Liver (tissue), 9 donors: Measurements from ENCODE around the gene SAFB. TPM values are rescaled to one million over a fixed set of nuclear protein-coding genes. Genes with fewer than 3 reads are reported as not detected.

Experiments
- DNase-seq: peaks from one replicate; pipeline ENCODE4 v3.0.0-alpha.2; 2017; ENCODE audit warnings: low spot score
- H3K27ac ChIP-seq, 2 donors: one replicate each; pipeline ENCODE4 v1.7.0; 2013; ENCODE audit warnings: inconsistent platforms in 2 of 2, low read length in 2 of 2, control low read depth in 1 of 2, low read depth in 1 of 2, mild to moderate bottlenecking in 1 of 2
- H3K27me3 ChIP-seq, 4 donors: one replicate each; pipeline versions ENCODE4 v1.6.1 to v1.7.0; 2013; ENCODE audit warnings: low read length in 3 of 4, inconsistent platforms in 1 of 4, mild to moderate bottlenecking in 1 of 4, moderate library complexity in 1 of 4; ENCODE audit not compliant: control insufficient read depth in 4 of 4, insufficient read depth in 4 of 4
- H3K36me3 ChIP-seq, 4 donors: one replicate each; pipeline versions ENCODE4 v1.6.1 to v1.7.0; 2013; ENCODE audit warnings: low read length in 3 of 4, mild to moderate bottlenecking in 3 of 4, low read depth in 1 of 4, moderate library complexity in 1 of 4; ENCODE audit not compliant: control insufficient read depth in 4 of 4, insufficient read depth in 3 of 4
- H3K4me1 ChIP-seq, 4 donors: one replicate each; pipeline versions ENCODE4 v1.6.1 to v1.7.0; 2013; ENCODE audit warnings: low read length in 3 of 4, mild to moderate bottlenecking in 3 of 4, moderate library complexity in 1 of 4; ENCODE audit not compliant: control insufficient read depth in 4 of 4, insufficient read depth in 4 of 4
- H3K4me3 ChIP-seq, 3 donors: one replicate each; pipeline versions ENCODE4 v1.6.1 to v1.7.0; 2013; ENCODE audit warnings: low read length in 3 of 3, control low read depth in 1 of 3, low read depth in 1 of 3, mild to moderate bottlenecking in 1 of 3
- H3K9ac ChIP-seq, 2 donors: one replicate each; pipeline ENCODE4 v1.7.0; 2013; ENCODE audit warnings: low read length in 2 of 2, mild to moderate bottlenecking in 2 of 2, moderate library complexity in 2 of 2, control low read depth in 1 of 2, low read depth in 1 of 2
- H3K9me3 ChIP-seq, 4 donors: one replicate each; pipeline versions ENCODE4 v1.6.1 to v1.7.0; 2013; ENCODE audit warnings: low read length in 3 of 4; ENCODE audit not compliant: control insufficient read depth in 4 of 4
- ATF3 ChIP-seq: IDR thresholded peaks from 2 replicates; pipeline ENCODE4 v1.6.1; 2016; ENCODE audit warnings: antibody characterized with exemption
- EGR1 ChIP-seq, 2 donors: IDR thresholded peaks; 2 replicates each; pipeline ENCODE4 v1.6.1; 2016 to 2018; ENCODE audit warnings: antibody characterized with exemption in 2 of 2, low read depth in 2 of 2
- FOXA1 ChIP-seq: IDR thresholded peaks from 2 replicates; pipeline ENCODE4 v1.6.1; 2016; ENCODE audit warnings: antibody characterized with exemption
- FOXA2 ChIP-seq: IDR thresholded peaks from 2 replicates; pipeline ENCODE4 v1.6.1; 2016; ENCODE audit warnings: antibody characterized with exemption
- GABPA ChIP-seq, 2 donors: IDR thresholded peaks in 1 of 2; conservative IDR thresholded peaks in 1 of 2; 2 replicates each; pipeline ENCODE4 v1.6.1; 2016; ENCODE audit warnings: antibody characterized with exemption in 2 of 2, mild to moderate bottlenecking in 1 of 2, moderate library complexity in 1 of 2
- HNF4A ChIP-seq, 2 donors: conservative IDR thresholded peaks; 2 replicates each; pipeline ENCODE4 v1.6.1; 2016; ENCODE audit warnings: antibody characterized with exemption in 2 of 2, mild to moderate bottlenecking in 2 of 2
- HNF4G ChIP-seq: IDR thresholded peaks from 2 replicates; pipeline ENCODE4 v1.6.1; 2016; ENCODE audit warnings: antibody characterized with exemption
- JUND ChIP-seq, 2 donors: IDR thresholded peaks; 2 replicates each; pipeline ENCODE4 v1.6.1; 2016; ENCODE audit warnings: antibody characterized with exemption in 2 of 2
- MAX ChIP-seq: IDR thresholded peaks from 2 replicates; pipeline ENCODE4 v1.6.1; 2016; ENCODE audit warnings: antibody characterized with exemption
- NR2F2 ChIP-seq: IDR thresholded peaks from 2 replicates; pipeline ENCODE4 v1.6.1; 2016; ENCODE audit warnings: antibody characterized with exemption
- RAD21 ChIP-seq, 2 donors: IDR thresholded peaks; 2 replicates each; pipeline ENCODE4 v1.6.1; 2016; ENCODE audit warnings: antibody characterized with exemption in 2 of 2, mild to moderate bottlenecking in 2 of 2
- RXRA ChIP-seq, 2 donors: IDR thresholded peaks; 2 replicates each; pipeline ENCODE4 v1.6.1; 2017 to 2018; ENCODE audit warnings: antibody characterized with exemption in 2 of 2, mild to moderate bottlenecking in 1 of 2
- SP1 ChIP-seq: IDR thresholded peaks from 2 replicates; pipeline ENCODE4 v1.6.1; 2018; ENCODE audit warnings: antibody characterized with exemption, mild to moderate bottlenecking
- TAF1 ChIP-seq: conservative IDR thresholded peaks from 2 replicates; pipeline ENCODE4 v1.6.1; 2016; ENCODE audit warnings: antibody characterized with exemption, mild to moderate bottlenecking
- YY1 ChIP-seq: IDR thresholded peaks from 2 replicates; pipeline ENCODE4 v1.6.1; 2016; ENCODE audit warnings: antibody characterized with exemption, mild to moderate bottlenecking
- ZBTB33 ChIP-seq: IDR thresholded peaks from 2 replicates; pipeline ENCODE4 v1.6.1; 2016; ENCODE audit warnings: antibody characterized with exemption
- WGBS: extraction: QIAGEN DNeasy Blood & Tissue Kit; methylation state at CpG from one replicate; pipeline ENCODE4 v1.1.7; 2013; 5-methylcytosine and 5-hydroxymethylcytosine counted together
- polyA plus RNA-seq, 2 donors: library from polyadenylated mRNA; stranded (reverse) in 1 of 2; unstranded in 1 of 2; fragments of 200-250 nt in 1 of 2; fragments of >200 nt in 1 of 2; fragmentation: Nextera tagmentation in 1 of 2; extraction: Ambion mirVana in 1 of 2; gene quantifications; one replicate each; pipeline versions ENCODE4 v1.2.1 to v1.2.3, GENCODE V29; 2013 to 2015
- total RNA-seq, 2 donors: library from RNA; depleted of rRNA; stranded (reverse); fragments of >200 nt; gene quantifications; one replicate each; pipeline ENCODE4 v1.2.3, GENCODE V29; 2014
- TF ChIP-seq, protein P1 (sequence below): fragments of 150-350 bp; IDR thresholded peaks from 2 replicates; pipeline ENCODE4 v1.5.1; 2017; ENCODE audit warnings: improper control_type of control experiment, low read depth, low read length; ENCODE audit not compliant: missing input control
- TF ChIP-seq, protein P2 (sequence below): IDR thresholded peaks from 2 replicates; pipeline ENCODE4 v1.6.1; 2016; ENCODE audit warnings: antibody characterized with exemption, mild to moderate bottlenecking
- donor health status: healthy.
- donor health status: healthy.
- donor health status: healthy.
- donor health status: healthy.
- donor health status: healthy.

The SAFB gene
- total and polyA plus RNA-seq, 4 donors, result 16.5 to 65.0 (median 38.5) TPM

- WGBS, result 93% methylated on average over 2 of the region's 2 CpGs
- DNase-seq, result no peak
- TF ChIP-seq, protein P1, sequence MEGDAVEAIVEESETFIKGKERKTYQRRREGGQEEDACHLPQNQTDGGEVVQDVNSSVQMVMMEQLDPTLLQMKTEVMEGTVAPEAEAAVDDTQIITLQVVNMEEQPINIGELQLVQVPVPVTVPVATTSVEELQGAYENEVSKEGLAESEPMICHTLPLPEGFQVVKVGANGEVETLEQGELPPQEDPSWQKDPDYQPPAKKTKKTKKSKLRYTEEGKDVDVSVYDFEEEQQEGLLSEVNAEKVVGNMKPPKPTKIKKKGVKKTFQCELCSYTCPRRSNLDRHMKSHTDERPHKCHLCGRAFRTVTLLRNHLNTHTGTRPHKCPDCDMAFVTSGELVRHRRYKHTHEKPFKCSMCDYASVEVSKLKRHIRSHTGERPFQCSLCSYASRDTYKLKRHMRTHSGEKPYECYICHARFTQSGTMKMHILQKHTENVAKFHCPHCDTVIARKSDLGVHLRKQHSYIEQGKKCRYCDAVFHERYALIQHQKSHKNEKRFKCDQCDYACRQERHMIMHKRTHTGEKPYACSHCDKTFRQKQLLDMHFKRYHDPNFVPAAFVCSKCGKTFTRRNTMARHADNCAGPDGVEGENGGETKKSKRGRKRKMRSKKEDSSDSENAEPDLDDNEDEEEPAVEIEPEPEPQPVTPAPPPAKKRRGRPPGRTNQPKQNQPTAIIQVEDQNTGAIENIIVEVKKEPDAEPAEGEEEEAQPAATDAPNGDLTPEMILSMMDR, result no peak
- TF ChIP-seq JUND (IDR thresholded peaks at IDR 0.05), result no peak
- no peak for TF ChIP-seq YY1
- no peak for TF ChIP-seq MAX
- H3K27me3 ChIP-seq, result no peaks in the 10 kb centered on the region
- no peak overlapping the region for H3K27ac ChIP-seq
- H3K4me3 ChIP-seq, result no peak overlapping the region
- peaks cover 9 to 43% (median 33%) of the 10 kb centered on the region in 4 donors for H3K4me1 ChIP-seq
- no peaks in the 10 kb centered on the region for H3K9me3 ChIP-seq
- H3K9ac ChIP-seq, result no peak overlapping the region
- H3K36me3 ChIP-seq, result peaks cover 9 to 34% (median 31%) of the 10 kb centered on the region in 4 donors
Observed at GRCh38 chr19:5644037-5644436, 21.2 kb downstream of the SAFB start.

GRCh38 chr19:5645409-5645808 lies 22.5 kb downstream of the SAFB start:
- Histone ChIP-seq H3K9ac (no peak overlapping the region), H3K4me1 (peaks cover 9 to 43% (median 32%) of the 10 kb centered on the region in 4 donors), H3K9me3 (no peaks in the 10 kb centered on the region), H3K27me3 (no peaks in the 10 kb centered on the region), H3K27ac (no peak overlapping the region), H3K4me3 (no peak overlapping the region), H3K36me3 (peaks cover 9 to 42% (median 35%) of the 10 kb centered on the region in 4 donors)
- WGBS, result 92% methylated on average over 5 of the region's 5 CpGs
- no peak for TF ChIP-seq FOXA1
- no peak for TF ChIP-seq EGR1 (IDR thresholded peaks at IDR 0.05; ENCODE audit: low read depth in 2 of 2)
- no peak for TF ChIP-seq MAX
- TF ChIP-seq TAF1, result no peak
- TF ChIP-seq, protein P1, result no peak
- TF ChIP-seq RXRA (IDR thresholded peaks at IDR 0.05), result no peak
- no peak for TF ChIP-seq HNF4A (conservative IDR thresholded peaks at IDR 0.05)
- no peak for TF ChIP-seq JUND (IDR thresholded peaks at IDR 0.05)
- TF ChIP-seq GABPA (IDR thresholded peaks at IDR 0.05 in 1 of 2, conservative IDR thresholded peaks at IDR 0.05 in 1 of 2), result no peak
- no peak for TF ChIP-seq HNF4G
- TF ChIP-seq YY1, result no peak
- no peak for TF ChIP-seq RAD21 (IDR thresholded peaks at IDR 0.05)
- no peak for TF ChIP-seq ATF3
- TF ChIP-seq NR2F2, result no peak
- TF ChIP-seq ZBTB33, result no peak
- TF ChIP-seq, protein P2, sequence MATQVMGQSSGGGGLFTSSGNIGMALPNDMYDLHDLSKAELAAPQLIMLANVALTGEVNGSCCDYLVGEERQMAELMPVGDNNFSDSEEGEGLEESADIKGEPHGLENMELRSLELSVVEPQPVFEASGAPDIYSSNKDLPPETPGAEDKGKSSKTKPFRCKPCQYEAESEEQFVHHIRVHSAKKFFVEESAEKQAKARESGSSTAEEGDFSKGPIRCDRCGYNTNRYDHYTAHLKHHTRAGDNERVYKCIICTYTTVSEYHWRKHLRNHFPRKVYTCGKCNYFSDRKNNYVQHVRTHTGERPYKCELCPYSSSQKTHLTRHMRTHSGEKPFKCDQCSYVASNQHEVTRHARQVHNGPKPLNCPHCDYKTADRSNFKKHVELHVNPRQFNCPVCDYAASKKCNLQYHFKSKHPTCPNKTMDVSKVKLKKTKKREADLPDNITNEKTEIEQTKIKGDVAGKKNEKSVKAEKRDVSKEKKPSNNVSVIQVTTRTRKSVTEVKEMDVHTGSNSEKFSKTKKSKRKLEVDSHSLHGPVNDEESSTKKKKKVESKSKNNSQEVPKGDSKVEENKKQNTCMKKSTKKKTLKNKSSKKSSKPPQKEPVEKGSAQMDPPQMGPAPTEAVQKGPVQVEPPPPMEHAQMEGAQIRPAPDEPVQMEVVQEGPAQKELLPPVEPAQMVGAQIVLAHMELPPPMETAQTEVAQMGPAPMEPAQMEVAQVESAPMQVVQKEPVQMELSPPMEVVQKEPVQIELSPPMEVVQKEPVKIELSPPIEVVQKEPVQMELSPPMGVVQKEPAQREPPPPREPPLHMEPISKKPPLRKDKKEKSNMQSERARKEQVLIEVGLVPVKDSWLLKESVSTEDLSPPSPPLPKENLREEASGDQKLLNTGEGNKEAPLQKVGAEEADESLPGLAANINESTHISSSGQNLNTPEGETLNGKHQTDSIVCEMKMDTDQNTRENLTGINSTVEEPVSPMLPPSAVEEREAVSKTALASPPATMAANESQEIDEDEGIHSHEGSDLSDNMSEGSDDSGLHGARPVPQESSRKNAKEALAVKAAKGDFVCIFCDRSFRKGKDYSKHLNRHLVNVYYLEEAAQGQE, result no peak
- TF ChIP-seq SP1, result no peak
- no peak for TF ChIP-seq FOXA2
- no peak for DNase-seq
